Glutamatergic neuron (in vitro differentiated cells): Measurements from ENCODE around the gene KRT34. TPM values are rescaled to one million over a fixed set of nuclear protein-coding genes. Genes with fewer than 3 reads are reported as not detected.

ENCODE experiments used
- DNase-seq: peaks from one replicate; pipeline ENCODE4 v3.0.0; 2022
- H3K27ac Mint-ChIP-seq: one replicate; pipeline ENCODE4 v1.8.0; 2020; ENCODE audit warnings: mild to moderate bottlenecking, mixed read lengths, inconsistent platforms; ENCODE audit not compliant: unreplicated experiment
- H3K27me3 Mint-ChIP-seq: one replicate; pipeline ENCODE4 v1.8.0; 2020; ENCODE audit warnings: mild to moderate bottlenecking, moderate library complexity, mixed read lengths, inconsistent platforms; ENCODE audit not compliant: unreplicated experiment
- H3K36me3 Mint-ChIP-seq: one replicate; pipeline ENCODE4 v1.8.0; 2020; ENCODE audit warnings: mild to moderate bottlenecking, mixed read lengths, inconsistent platforms; ENCODE audit not compliant: unreplicated experiment
- H3K4me1 Mint-ChIP-seq: one replicate; pipeline ENCODE4 v1.8.0; 2020; ENCODE audit warnings: mild to moderate bottlenecking, low read depth, mixed read lengths, inconsistent platforms; ENCODE audit not compliant: unreplicated experiment
- H3K4me3 Mint-ChIP-seq: one replicate; pipeline ENCODE4 v1.8.0; 2020; ENCODE audit warnings: mild to moderate bottlenecking, mixed read lengths, inconsistent platforms; ENCODE audit not compliant: unreplicated experiment
- H3K9me3 Mint-ChIP-seq: one replicate; pipeline ENCODE4 v1.8.0; 2020; ENCODE audit warnings: mild to moderate bottlenecking, moderate library complexity, mixed read lengths, inconsistent platforms; ENCODE audit not compliant: unreplicated experiment
- CTCF ChIP-seq: fragments of 200-600 bp; sonication (generic); IDR thresholded peaks from one replicate; pipeline ENCODE4 v1.5.0; 2021; ENCODE audit not compliant: partially characterized antibody, unreplicated experiment
- total RNA-seq: library from RNA; stranded (reverse); fragmentation: NEBNext Ultra II Directional; extraction: Animal tissue kit (Norgen Biotek cat#: 25700); gene quantifications from one replicate; pipeline ENCODE4 v1.2.1, GENCODE V29; 2021; ENCODE audit not compliant: unreplicated experiment

The KRT34 gene
- total RNA-seq, 1 donor from 2014 or later: not detected

DNA sequence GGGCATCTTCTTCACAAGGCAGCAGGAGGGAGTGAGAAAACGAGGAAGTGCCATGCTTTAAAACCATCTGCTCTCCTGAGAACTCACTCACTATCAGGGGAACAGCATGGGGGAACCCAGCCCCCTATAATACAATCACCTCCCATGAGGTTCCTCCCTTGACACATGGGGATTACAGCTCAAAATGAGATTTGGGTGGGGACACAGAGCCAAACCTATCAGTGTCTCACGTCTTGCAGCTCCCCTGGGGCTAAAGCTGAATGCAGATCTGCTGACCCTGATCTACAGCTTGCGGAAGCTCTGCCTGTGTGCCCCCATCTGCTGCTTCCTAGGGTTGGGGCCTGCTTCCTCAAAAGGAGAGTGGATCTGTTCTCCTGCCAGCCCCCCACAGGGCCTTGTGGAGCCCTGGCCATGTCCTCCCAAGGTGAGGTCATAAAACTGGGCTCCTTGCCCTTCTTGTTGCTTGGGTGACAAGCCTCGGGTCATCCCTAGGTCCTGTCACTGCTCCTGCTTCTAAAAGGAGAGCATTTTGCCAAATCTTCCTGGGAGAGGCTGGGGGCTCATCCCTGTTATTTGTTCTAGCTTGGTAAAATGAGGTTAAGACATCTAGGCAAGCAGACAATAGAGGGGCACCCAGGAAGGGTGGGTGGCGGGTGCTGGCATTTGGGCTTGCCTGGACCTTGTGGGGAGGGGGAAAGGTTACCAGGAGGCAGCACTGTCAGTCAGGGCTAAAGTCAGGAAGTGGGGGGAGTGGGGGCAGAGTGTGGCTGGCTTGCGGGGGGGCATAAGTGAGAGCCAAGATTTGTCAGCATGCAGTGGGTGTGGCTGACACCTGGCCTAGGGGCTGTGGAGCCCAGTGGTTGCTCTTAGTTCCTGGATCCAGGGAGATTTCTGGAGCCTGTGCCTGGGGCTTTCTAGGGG is 47.5 kb downstream of the KRT34 start:
- DNase-seq: no peak

DNA sequence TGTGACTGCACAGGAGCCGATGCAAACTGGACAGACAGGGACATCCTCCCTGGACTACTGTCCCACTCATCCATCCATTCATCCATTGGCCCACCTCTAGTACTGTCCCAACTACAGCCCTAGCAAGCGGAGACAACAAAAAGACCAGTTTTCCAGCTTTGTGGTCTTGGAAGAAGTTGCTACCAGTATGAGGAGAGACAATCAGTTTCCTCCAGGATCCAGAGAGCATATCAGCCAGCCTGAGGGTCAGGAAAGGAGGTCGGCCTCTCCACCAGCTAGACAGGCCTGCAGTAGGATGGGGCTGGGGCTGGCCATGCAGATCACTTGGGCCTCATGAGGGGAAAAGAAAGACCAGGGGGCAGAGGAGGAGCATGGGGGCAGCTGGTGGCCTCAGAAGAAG is 48.3 kb downstream of the KRT34 start:
- Mint-ChIP-seq H3K27me3 (peaks cover 6% of the 10 kb centered on the region), H3K9me3 (peaks cover 1% of the 10 kb centered on the region), H3K36me3 (peaks cover 3% of the 10 kb centered on the region), H3K4me3 (no peak overlapping the region), H3K27ac (no peak overlapping the region), H3K4me1 (peaks cover 2% of the 10 kb centered on the region)
- TF ChIP-seq CTCF: no peak
- no peak for DNase-seq

More for the DNA sequence above, 47.5 kb downstream of the KRT34 start:
- H3K27me3 Mint-ChIP-seq: peaks cover 6% of the 10 kb centered on the region
- peaks cover 1% of the 10 kb centered on the region for H3K9me3 Mint-ChIP-seq
- H3K4me3 Mint-ChIP-seq: no peak overlapping the region
- H3K4me1 Mint-ChIP-seq: peaks cover 2% of the 10 kb centered on the region
- H3K27ac Mint-ChIP-seq: peak overlapping the region; percentile 59
- TF ChIP-seq CTCF: no peak
- peaks cover 3% of the 10 kb centered on the region for H3K36me3 Mint-ChIP-seq

DNA sequence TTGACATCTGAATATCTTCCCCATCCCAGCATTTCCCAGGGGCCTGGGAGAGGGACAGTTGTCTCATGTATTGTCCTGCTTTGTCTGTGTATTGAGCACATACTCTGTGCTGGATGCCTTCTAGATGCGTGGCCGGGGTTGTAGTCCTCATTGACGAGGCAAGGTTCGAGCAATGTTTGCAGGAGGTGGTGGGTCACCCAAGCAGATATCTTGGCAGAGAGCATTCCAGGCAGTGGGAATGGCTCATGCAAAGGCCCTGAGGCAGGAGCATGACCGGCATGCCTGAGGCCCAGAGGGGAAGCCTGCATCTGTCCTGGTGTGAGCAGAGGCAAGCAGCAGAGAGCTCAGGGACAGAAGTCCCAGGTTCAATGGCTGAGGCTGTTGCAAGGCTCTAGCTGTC is 49.0 kb downstream of the KRT34 start:
- Mint-ChIP-seq H3K4me3 (no peak overlapping the region), H3K4me1 (peaks cover 2% of the 10 kb centered on the region), H3K27ac (no peak overlapping the region), H3K9me3 (peaks cover 3% of the 10 kb centered on the region), H3K27me3 (peaks cover 6% of the 10 kb centered on the region), H3K36me3 (peaks cover 3% of the 10 kb centered on the region)
- no peak for TF ChIP-seq CTCF
- DNase-seq: no peak

DNA sequence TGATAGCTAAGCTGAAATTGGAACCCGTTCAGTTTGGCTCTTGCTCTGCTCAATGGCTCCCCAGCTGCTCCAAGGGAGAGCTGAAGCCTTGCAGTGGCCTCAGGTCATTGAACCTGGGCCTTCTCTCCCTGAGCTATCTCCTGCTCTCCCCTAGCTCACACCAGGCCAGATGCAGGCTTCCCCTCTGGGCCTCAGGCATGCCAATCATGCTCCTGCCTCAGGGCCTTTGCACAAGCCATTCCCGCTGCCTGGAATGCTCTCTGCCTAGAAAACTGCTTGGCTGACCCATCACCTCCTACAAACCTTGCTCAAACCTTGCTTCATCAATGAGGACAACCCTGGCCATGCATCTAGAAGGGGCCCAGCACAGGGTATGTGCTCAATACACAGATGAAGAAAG is 49.9 kb downstream of the KRT34 start:
- H3K4me1 Mint-ChIP-seq: peaks cover 2% of the 10 kb centered on the region
- no peak for DNase-seq
- no peak overlapping the region for H3K27ac Mint-ChIP-seq
- peaks cover 3% of the 10 kb centered on the region for H3K9me3 Mint-ChIP-seq
- peaks cover 6% of the 10 kb centered on the region for H3K27me3 Mint-ChIP-seq
- peaks cover 3% of the 10 kb centered on the region for H3K36me3 Mint-ChIP-seq
- no peak for TF ChIP-seq CTCF
- no peak overlapping the region for H3K4me3 Mint-ChIP-seq

GRCh38 chr17:41331606-41332005 is 50.5 kb downstream of the KRT34 start:
- Mint-ChIP-seq H3K4me3 (no peak overlapping the region), H3K4me1 (peaks cover 2% of the 10 kb centered on the region), H3K9me3 (peaks cover 3% of the 10 kb centered on the region), H3K36me3 (peaks cover 3% of the 10 kb centered on the region), H3K27me3 (peaks cover 6% of the 10 kb centered on the region), H3K27ac (no peak overlapping the region)
- DNase-seq: no peak
- no peak for TF ChIP-seq CTCF
